GM18951 (cell line): ENCODE data around the gene FRAS1.

Experiments used
- POLR2A ChIP-seq: IDR thresholded peaks from 4 replicates; pipeline ENCODE4 v1.6.1; 2011; ENCODE audit warnings: mild to moderate bottlenecking; ENCODE audit not compliant: insufficient read length, insufficient read depth; ENCODE audit errors: extremely low read depth
- in situ Hi-C: fragments of 300-500 bp; cut with MboI; formaldehyde crosslinking; loops from one replicate; pipeline ENCODE4 v1.12.0; 2022; ENCODE audit warnings: low sequenced_read_pairs, mixed read lengths, inconsistent platforms; ENCODE audit not compliant: unreplicated experiment

The FRAS1 gene

DNA sequence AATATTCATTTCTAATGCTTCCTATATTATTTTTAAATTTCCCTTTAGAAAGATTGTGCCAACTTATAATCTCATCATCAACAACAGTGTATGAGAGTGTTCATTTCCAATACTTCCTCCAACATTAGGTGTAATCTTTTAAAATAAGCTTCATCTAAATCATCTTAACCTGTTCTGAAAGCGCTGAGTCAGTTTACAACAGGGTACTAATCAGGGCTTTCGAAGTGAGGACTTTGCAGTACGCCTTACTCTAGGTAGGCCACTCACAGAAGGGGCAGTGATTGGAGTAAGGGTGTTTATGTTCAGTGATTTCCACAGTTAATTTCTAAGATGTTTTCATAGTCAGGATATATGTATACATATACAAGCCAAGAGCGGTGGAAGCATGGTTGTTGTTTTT is 87.9 kb downstream of the FRAS1 start:
- in situ Hi-C loops, result no loop called here
- TF ChIP-seq POLR2A, result no peak

- in situ Hi-C loops, result no loop called here
- no peak for TF ChIP-seq POLR2A
These were observed 88.5 kb downstream of the FRAS1 start for GRCh38 chr4:78145622-78146021.

- no peak for TF ChIP-seq POLR2A
These were observed 92.8 kb downstream of the FRAS1 start for GRCh38 chr4:78149751-78150542.

DNA sequence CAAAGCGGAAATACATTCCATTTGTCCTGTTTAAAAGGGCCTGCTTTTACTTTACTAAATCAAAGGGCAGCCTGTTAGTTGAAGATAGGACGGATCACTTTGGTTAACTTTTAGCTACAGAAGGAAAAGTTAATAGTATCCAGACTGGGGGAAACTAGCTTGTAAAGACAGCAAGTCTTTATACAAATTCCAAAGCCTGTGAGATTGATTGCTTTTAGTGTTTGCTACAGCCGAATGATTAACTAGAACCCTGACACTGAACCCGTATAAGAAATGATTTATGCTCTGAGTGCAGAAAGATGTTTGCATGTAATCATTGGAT is 93.4 kb downstream of the FRAS1 start:
- in situ Hi-C loops, result no loop called here
- no peak for TF ChIP-seq POLR2A

More at GRCh38 chr4:78149751-78150542, 92.8 kb downstream of the FRAS1 start:
- in situ Hi-C loops, result no loop called here

- in situ Hi-C loops, result no loop called here
- no peak for TF ChIP-seq POLR2A
These were observed 95.7 kb downstream of the FRAS1 start for GRCh38 chr4:78152795-78153194.

DNA sequence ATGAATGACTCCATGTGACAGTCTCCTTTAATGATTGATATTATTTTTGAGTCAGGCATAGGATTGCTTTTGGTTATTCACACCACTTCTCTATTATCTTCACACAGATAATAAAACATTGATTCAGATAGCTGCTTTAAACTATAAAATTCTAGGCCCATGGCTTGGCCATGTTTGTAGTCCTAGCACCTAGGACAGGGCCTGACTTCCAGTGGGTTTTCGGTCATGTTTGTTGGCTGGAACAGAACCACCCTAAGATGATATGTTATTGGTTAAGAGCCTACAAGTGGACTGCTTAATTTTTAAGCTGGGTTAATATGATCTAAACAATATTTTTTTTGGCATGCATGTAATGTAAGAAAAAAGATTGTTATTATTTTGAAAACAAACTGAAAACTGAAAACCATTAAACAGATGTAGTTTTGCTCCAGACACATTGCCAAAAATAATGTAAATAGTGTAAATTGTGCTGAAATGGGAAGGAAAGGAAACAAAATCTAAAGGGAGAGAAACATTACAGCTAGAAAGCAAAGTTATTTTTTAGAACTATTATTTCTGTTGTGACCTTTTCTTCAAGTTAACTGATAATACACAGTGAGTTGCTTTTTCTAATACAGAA is 98.0 kb downstream of the FRAS1 start:
- no peak for TF ChIP-seq POLR2A
- in situ Hi-C loops, result no loop called here

DNA sequence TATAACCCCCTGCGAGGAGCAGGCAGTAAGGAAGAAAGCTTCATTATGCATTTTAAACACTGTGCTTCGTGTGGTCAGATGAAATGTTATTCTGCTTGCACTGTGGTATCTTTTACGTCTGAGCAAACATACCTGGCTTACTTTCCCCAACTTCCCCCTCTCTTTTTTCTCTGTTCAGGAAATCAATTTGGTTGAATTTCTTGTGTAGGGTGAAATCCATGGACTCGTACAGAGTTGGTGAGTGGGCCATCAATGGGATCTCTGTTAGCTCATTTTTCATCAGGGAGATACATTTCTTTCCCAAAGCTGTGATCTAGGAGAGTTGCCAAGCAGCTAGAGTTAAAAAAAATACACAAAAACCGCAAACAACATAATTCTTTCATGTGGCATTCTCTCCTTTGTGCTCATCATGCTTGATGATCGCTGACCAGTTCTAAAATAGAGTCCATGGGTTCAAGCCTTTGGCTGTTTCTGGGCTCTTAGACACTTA is 98.5 kb downstream of the FRAS1 start:
- in situ Hi-C loops, result no loop called here

DNA sequence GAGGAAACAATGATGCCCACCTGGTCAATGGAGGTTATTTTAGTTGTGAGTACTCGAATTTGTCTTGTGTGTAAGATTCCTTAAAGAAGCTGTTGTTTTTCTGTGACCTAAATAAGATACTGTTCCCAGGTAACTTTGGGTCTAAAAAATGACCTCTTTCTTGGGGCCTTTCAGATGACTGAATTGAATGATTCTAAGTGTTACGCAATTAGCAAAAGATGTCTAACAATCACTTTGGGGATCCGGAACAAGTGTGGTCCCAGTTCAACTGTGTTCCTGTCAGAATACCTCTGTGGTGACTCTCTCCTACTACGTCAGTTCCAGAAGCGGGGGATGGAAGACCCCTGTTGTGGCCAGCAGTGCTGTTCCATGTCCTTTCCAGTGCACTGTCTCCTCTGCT is 99.4 kb downstream of the FRAS1 start:
- in situ Hi-C loops, result no loop called here
- no peak for TF ChIP-seq POLR2A

More for the DNA sequence above, 98.5 kb downstream of the FRAS1 start:
- TF ChIP-seq POLR2A, result no peak

DNA sequence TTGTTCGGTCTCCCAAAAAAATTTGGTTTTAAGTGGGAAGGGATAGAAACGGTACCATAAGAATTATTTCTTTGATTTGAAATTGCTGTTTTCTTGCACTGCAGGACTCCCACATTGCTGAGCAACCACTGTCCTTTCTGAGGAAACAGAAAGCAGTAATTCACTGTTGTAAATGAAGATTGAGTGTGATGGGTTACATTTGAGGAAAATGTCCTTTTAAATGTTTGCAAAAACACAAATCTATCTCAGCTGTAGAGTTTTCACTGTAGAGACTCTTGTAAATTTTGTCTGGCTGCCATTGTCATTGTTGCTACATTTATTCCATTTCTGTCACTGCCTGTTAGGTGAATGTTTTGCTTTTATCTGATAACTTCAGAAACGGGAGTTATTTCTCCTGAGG is 105.2 kb downstream of the FRAS1 start:
- no peak for TF ChIP-seq POLR2A
- in situ Hi-C loops, result no loop called here

DNA sequence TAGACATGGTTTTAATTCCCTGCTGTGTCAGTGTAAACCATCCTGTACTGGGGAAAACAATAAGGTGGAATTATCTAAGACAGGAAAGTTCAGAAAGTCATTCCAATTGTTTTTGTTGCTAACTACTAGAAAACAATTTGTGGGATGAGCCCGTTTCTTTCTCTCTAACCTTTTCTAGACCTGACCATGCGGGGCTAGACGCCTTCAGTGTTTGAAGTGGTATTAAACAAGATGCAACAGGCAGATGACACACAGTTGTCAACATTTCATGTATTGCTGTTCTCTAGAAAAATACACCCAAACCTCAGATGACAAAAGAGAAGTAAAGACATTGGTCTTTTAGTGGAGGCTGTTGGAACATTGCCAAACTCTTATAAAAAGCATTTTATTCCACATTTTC is 105.7 kb downstream of the FRAS1 start:
- in situ Hi-C loops, result no loop called here
- TF ChIP-seq POLR2A, result no peak

- in situ Hi-C loops, result no loop called here
- no peak for TF ChIP-seq POLR2A
These were observed 108.6 kb downstream of the FRAS1 start for GRCh38 chr4:78165758-78166157.

DNA sequence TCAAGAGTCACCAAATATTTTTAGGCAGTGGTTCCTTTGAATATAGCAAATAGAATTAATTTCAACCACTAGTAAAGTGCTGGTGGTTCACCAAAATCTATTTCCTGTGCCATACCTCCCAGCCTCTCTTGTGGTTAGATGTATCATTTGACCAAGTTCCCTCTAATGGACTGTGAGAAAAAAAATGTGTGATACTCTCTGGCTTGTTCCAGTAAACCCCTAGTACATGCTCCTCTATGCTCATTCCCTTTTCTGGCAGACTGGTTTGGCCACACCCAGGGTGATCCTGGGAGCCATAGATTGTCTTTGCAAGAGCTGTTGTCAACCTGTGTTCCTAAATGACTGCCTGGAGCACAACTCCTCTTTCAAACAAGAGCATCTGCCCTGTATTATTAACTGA is 109.5 kb downstream of the FRAS1 start:
- in situ Hi-C loops, result no loop called here
- TF ChIP-seq POLR2A, result no peak

DNA sequence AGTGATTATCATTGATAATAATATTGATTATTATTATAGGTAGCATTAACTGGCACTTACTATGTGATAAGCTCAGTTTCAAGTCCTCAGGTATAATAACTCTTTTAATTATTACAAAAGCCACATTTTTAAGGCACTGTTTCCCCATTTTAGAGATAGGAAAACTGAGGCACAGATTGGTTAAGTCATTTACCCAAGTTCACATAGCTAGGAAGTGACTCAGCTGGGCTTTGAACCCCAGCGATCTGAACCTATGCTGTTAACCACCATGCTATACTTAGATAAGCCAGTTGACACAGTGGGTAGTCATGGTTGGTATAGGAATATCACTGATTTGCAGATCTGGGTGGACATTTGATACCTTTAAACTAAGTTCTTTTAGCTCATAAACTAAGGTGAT is 110.4 kb downstream of the FRAS1 start:
- in situ Hi-C loops, result no loop called here
- TF ChIP-seq POLR2A, result no peak

DNA sequence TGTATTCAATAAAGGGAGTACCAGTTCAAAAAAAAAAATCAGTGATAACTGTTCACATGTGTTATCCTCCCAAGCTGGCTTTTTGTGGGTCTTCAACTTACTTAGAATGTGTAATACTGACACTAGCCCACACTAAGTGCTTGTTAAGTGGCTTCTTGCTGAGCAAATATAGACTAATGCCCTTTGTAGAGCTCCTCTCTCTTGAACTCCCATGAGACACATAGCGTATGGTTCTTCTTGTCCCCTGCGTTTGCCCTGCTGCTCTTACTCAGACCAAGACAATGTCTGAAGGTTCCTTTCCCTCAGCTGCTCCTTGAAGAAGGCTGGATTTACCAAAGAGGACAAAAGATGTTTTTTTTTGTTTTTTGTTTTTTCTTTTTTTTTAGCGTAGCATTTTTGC is 110.9 kb downstream of the FRAS1 start:
- TF ChIP-seq POLR2A, result no peak
- in situ Hi-C loops, result no loop called here

GRCh38 chr4:78169728-78170127 is 112.6 kb downstream of the FRAS1 start:
- no peak for TF ChIP-seq POLR2A
- in situ Hi-C loops, result no loop called here

DNA sequence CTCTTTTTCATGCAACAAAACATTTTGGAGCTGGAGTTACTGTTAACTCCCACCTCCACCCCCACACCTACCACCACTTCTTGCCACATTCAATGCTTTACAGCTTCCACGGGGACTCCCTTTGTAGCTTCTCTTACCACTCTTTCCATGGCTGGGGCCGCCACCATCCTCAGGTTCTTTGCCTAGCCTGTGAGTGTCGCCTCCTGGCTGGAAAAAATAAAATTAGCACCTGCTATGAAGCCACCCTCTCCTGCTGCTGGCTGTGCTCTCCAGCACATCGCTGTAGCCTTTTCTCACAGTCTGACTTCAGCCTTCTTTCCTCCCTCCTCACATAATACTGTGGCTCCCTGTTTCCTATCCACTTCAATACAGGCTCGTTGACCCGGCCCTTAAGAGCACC is 114.4 kb downstream of the FRAS1 start:
- in situ Hi-C loops, result no loop called here
- no peak for TF ChIP-seq POLR2A
